Right lobe of liver (tissue), 4 donors: Measurements from ENCODE around the gene ATP1A1.

Experiments
- CTCF ChIP-seq, 4 donors: fragments of 200-600 bp in 3 of 4; fragments of 450-650 bp in 1 of 4; IDR thresholded peaks; one replicate each; pipeline versions ENCODE4 v1.5.1 to v1.8.0; 2016 to 2022; ENCODE audit warnings: antibody characterized with exemption in 4 of 4, mild to moderate bottlenecking in 2 of 4
- POLR2A ChIP-seq: fragments of 450-650 bp; IDR thresholded peaks from one replicate; pipeline ENCODE4 v1.6.1; 2017; ENCODE audit warnings: antibody characterized with exemption, mild to moderate bottlenecking
- donor health status: DM: no; HTN: no; CAD: no.
- donor health status: DM: no; HTN: no; CAD: no.
- donor health status: DM: no; HTN: yes; CAD: no.

GRCh38 chr1:116330846-116331245 is 42.2 kb upstream of the ATP1A1 start:
- TF ChIP-seq CTCF (IDR thresholded peaks at IDR 0.05) (no peak), POLR2A (no peak)
